Tibial nerve (tissue), 4 donors: ENCODE measurements around the gene AKAP6. TPM values are rescaled to one million over a fixed set of nuclear protein-coding genes. Genes with fewer than 3 reads are reported as not detected.
"Not testable (repeated sequence)": the region's sequence is repeated elsewhere in the genome, so short reads cannot be mapped to it uniquely, and the experiment has no call there.

Source experiments
- DNase-seq, 2 donors: peaks; one replicate each; pipeline ENCODE4 v3.0.0-alpha.2; 2019; ENCODE audit warnings: low spot score in 2 of 2
- H3K27ac ChIP-seq, 4 donors: fragments of 200-600 bp; sonication (generic) in 3 of 4; one replicate each; pipeline ENCODE4 v1.5.1; 2017 to 2019; ENCODE audit warnings: mild to moderate bottlenecking in 1 of 4
- H3K27me3 ChIP-seq, 2 donors: fragments of 200-600 bp; sonication (generic) in 1 of 2; one replicate each; pipeline versions ENCODE4 v1.5.1 to v1.6.0; 2017 to 2019
- H3K36me3 ChIP-seq, 3 donors: fragments of 200-600 bp; sonication (generic); one replicate each; pipeline ENCODE4 v1.5.1; 2018 to 2019
- H3K4me1 ChIP-seq, 4 donors: fragments of 200-600 bp; sonication (generic) in 3 of 4; one replicate each; pipeline ENCODE4 v1.5.1; 2017 to 2019
- H3K4me3 ChIP-seq, 4 donors: fragments of 200-600 bp; sonication (generic) in 3 of 4; one replicate each; pipeline ENCODE4 v1.5.1; 2017 to 2019; ENCODE audit warnings: mild to moderate bottlenecking in 1 of 4, moderate library complexity in 1 of 4
- H3K9me3 ChIP-seq, 4 donors: fragments of 200-600 bp; sonication (generic) in 3 of 4; one replicate each; pipeline ENCODE4 v1.5.1; 2017 to 2019
- EP300 ChIP-seq, 2 donors: sonication (generic); formaldehyde crosslinking; IDR thresholded peaks; one replicate each; pipeline ENCODE4 v1.6.1; 2017; ENCODE audit warnings: antibody characterized with exemption in 2 of 2, mild to moderate bottlenecking in 1 of 2
- POLR2A ChIP-seq, 2 donors: fragments of 450-650 bp; IDR thresholded peaks; one replicate each; pipeline ENCODE4 v1.6.1; 2017; ENCODE audit warnings: antibody characterized with exemption in 2 of 2, mild to moderate bottlenecking in 2 of 2, moderate library complexity in 2 of 2
- WGBS, 2 donors: methylation state at CpG; one replicate each; pipeline ENCODE4 v1.1.5; 2018; 5-methylcytosine and 5-hydroxymethylcytosine counted together
- total RNA-seq, 4 donors: library from RNA; depleted of rRNA; stranded (reverse); fragments of >200 nt; gene quantifications; one replicate each; pipeline ENCODE4 v1.1.0, GENCODE V29; 2016
- TF ChIP-seq, protein P1 (sequence below), 5 experiments: fragments of 200-600 bp in 3 of 5; fragments of 450-650 bp in 2 of 5; sonication (generic) in 3 of 5; IDR thresholded peaks; one replicate each; pipeline ENCODE4 v1.5.1; 2016 to 2019; ENCODE audit warnings: antibody characterized with exemption in 5 of 5, mild to moderate bottlenecking in 3 of 5, moderate library complexity in 2 of 5

AKAP6 gene
- total RNA-seq, 4 donors from 2014 or later: 2.1 to 10.7 (median 5.2) TPM

DNA sequence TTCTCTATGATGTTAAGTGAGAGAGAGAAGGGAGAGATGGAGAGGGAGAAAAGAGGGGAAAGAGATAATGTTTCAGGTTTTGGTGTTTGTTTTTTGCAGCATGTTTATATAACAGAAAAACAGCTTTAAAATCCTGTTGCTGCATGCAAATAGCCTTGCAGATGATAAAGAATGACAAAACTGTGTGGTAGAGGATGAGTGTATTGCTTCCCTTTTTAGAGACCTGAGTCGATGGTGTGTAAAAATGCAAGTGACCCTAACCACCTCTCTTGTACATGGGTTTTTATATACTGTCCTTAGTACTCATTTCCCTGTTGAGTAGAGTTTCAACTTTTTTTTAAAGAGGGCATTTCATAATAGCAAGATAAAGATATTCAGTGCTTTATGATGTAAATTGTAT lies 249.1 kb downstream of the AKAP6 start:
- no peak overlapping the region for H3K4me3 ChIP-seq
- H3K36me3 ChIP-seq: no peaks in the 10 kb centered on the region
- TF ChIP-seq EP300 (IDR thresholded peaks at IDR 0.05): no peak
- TF ChIP-seq, protein P1, sequence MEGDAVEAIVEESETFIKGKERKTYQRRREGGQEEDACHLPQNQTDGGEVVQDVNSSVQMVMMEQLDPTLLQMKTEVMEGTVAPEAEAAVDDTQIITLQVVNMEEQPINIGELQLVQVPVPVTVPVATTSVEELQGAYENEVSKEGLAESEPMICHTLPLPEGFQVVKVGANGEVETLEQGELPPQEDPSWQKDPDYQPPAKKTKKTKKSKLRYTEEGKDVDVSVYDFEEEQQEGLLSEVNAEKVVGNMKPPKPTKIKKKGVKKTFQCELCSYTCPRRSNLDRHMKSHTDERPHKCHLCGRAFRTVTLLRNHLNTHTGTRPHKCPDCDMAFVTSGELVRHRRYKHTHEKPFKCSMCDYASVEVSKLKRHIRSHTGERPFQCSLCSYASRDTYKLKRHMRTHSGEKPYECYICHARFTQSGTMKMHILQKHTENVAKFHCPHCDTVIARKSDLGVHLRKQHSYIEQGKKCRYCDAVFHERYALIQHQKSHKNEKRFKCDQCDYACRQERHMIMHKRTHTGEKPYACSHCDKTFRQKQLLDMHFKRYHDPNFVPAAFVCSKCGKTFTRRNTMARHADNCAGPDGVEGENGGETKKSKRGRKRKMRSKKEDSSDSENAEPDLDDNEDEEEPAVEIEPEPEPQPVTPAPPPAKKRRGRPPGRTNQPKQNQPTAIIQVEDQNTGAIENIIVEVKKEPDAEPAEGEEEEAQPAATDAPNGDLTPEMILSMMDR (IDR thresholded peaks at IDR 0.05): no peak
- no peak for TF ChIP-seq POLR2A (IDR thresholded peaks at IDR 0.05)
- no peaks in the 10 kb centered on the region for H3K27me3 ChIP-seq
- no peaks in the 10 kb centered on the region for H3K9me3 ChIP-seq
- no peak for DNase-seq
- no peak overlapping the region for H3K27ac ChIP-seq
- H3K4me1 ChIP-seq: peaks cover 0 to 7% (median 2%) of the 10 kb centered on the region in 4 donors
- 63 to 83% methylated on average over 1 of the region's 1 CpG for WGBS, 2 donors

DNA sequence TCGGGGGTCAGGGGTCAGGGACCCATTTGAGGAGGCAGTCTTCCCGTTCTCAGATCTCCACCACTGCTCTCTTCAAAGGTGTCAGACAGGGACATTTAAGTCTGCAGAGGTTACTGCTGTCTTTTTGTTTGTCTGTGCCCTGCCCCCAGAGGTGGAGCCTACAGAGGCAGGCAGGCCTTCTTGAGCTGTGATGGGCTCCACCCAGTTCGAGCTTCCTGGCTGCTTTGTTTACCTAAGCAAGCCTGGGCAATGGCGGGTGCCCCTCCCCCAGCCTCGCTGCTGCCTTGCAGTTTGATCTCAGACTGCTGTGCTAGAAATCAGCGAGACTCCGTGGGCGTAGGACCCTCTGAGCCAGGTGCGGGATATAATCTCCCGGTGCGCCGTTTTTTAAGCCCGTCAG lies 254.3 kb downstream of the AKAP6 start:
- DNase-seq, H3K36me3 ChIP-seq, H3K27ac ChIP-seq, H3K4me1 ChIP-seq, H3K4me3 ChIP-seq, H3K27me3 ChIP-seq: not testable (repeated sequence)
- WGBS, 2 donors: 83 to 96% methylated on average over 2 to 12 of the region's 13 CpGs
- peaks cover 0 to 15% (median 0%) of the 10 kb centered on the region in 4 donors for H3K9me3 ChIP-seq

DNA sequence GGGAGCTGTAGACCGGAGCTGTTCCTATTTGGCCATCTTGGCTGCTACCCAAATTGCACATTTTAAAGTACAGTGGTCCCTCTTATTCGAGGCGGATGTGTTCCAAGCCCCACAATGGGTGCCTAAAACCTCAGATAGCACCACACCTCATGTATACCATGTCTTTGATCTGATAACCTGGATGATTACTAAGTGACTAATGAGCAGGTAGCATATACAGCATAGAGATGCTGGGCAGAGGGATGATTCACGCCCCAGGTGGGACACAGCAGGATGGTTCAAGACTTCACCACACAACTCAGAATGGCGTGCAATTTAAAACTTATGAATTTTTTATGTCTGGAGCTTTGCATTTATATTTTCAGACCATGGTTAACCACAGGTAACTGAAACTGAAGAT lies 255.0 kb downstream of the AKAP6 start:
- 94 to 97% methylated on average over 5 of the region's 5 CpGs for WGBS, 2 donors
- no peak for DNase-seq
- Histone ChIP-seq H3K4me1 (no peaks in the 10 kb centered on the region), H3K9me3 (peaks cover 0 to 15% (median 0%) of the 10 kb centered on the region in 4 donors), H3K27me3 (no peaks in the 10 kb centered on the region), H3K36me3 (no peaks in the 10 kb centered on the region), H3K4me3 (no peak overlapping the region), H3K27ac (no peak overlapping the region)
- no peak for TF ChIP-seq POLR2A (IDR thresholded peaks at IDR 0.05)
- TF ChIP-seq, protein P1 (IDR thresholded peaks at IDR 0.05): no peak
- TF ChIP-seq EP300 (IDR thresholded peaks at IDR 0.05): no peak

DNA sequence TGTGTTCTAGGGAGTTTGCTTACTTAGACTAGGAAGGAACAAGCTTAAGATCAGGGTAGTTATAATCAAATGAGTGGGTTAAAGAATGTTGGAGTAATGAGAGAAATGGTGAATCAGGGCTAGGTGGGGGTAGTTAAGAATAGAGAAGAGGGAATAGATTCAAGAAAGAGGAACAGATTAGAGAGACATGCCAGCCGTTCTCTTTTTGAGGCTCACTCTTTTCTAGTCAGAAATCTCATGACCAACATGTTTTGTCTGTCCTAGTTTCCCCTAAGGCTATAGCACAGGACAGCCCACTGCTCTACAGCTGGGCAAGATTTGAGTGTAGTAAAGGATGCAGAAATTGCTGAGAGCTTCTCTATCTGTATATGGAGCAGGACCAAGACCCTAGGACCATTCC lies 258.4 kb downstream of the AKAP6 start:
- Histone ChIP-seq H3K9me3 (peaks cover 0 to 15% (median 0%) of the 10 kb centered on the region in 4 donors), H3K36me3 (no peaks in the 10 kb centered on the region), H3K27me3 (no peaks in the 10 kb centered on the region), H3K27ac (no peak overlapping the region), H3K4me3 (no peak overlapping the region), H3K4me1 (no peaks in the 10 kb centered on the region)
- DNase-seq: no peak
- TF ChIP-seq POLR2A (IDR thresholded peaks at IDR 0.05) (no peak), EP300 (IDR thresholded peaks at IDR 0.05) (no peak)
- TF ChIP-seq, protein P1 (IDR thresholded peaks at IDR 0.05): no peak
- WGBS, 2 donors: 57 to 64% methylated on average over 1 of the region's 1 CpG

DNA sequence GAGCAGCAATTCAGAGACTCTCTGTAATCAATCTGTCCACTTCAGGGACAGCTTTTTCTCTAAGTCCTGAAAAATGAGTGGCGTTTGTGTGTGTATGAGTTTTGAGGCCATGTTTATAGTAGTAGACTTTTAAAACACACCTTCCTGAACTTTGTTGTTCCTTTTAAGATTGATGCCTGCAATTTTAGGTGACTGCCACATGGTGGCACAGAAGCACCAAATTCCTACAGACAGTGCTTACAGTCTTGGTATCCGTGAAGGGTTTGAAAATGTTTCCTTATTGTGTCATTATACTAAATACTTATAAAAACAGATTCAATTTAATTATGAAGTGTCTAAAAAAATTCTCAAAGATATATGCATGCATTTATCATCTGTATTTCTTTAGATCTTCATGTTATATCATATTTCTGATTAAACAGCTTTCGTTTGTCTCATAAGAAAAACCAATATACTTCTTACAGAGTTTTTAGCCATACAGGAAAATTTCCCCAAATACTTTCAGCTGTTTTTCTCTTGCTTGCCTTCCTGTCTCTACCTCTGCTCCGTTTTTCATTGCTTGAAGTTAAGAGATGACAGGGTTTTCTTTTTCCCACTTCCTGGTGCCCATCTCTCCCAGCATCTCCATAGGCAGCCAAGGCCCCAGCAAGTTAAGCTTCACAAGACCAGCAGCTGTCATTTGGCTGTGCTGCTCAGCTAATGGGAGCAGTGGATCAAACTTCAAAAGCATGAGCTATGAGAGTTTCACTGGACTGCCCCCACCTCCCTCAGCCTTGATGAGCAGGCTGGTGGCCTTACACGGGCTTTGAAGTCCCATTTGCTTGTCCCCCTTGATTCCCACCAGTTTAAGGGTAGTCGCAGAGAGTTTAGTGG lies 259.6 kb downstream of the AKAP6 start:
- Histone ChIP-seq H3K27ac (no peak overlapping the region), H3K4me1 (peaks cover 0 to 7% (median 0%) of the 10 kb centered on the region in 4 donors), H3K9me3 (peaks cover 0 to 12% (median 0%) of the 10 kb centered on the region in 4 donors), H3K4me3 (no peak overlapping the region), H3K27me3 (no peaks in the 10 kb centered on the region), H3K36me3 (no peaks in the 10 kb centered on the region)
- WGBS, 2 donors: 67 to 75% methylated on average over 6 of the region's 6 CpGs
- DNase-seq: no peak
- no peak for TF ChIP-seq EP300 (IDR thresholded peaks at IDR 0.05)
- no peak for TF ChIP-seq POLR2A (IDR thresholded peaks at IDR 0.05)
- TF ChIP-seq, protein P1 (IDR thresholded peaks at IDR 0.05): no peak
